ENCODE data around the gene ACMSD. TPM values are rescaled to one million over a fixed set of nuclear protein-coding genes. Genes with fewer than 3 reads are reported as not detected.

ACMSD gene
- total RNA-seq, 1 donor from 2014 or later, result not detected

- H3K27ac ChIP-seq, result no peak overlapping the region
- H3K27me3 ChIP-seq, result no peaks in the 10 kb centered on the region
- intact Hi-C loops (cut with DNase I), result no loop called here
- H3K36me3 ChIP-seq, result peaks cover 72% of the 10 kb centered on the region
- no peaks in the 10 kb centered on the region for H3K4me1 ChIP-seq
- no peak overlapping the region for H3K4me3 ChIP-seq
- no peak for DNase-seq
- TF ChIP-seq CTCF (IDR thresholded peaks at IDR 0.05), result no peak
- H3K9me3 ChIP-seq, result no peaks in the 10 kb centered on the region
- no peak for ATAC-seq
Measured at GRCh38 chr2:134944975-134945374, 106.6 kb downstream of the ACMSD start.

DNA sequence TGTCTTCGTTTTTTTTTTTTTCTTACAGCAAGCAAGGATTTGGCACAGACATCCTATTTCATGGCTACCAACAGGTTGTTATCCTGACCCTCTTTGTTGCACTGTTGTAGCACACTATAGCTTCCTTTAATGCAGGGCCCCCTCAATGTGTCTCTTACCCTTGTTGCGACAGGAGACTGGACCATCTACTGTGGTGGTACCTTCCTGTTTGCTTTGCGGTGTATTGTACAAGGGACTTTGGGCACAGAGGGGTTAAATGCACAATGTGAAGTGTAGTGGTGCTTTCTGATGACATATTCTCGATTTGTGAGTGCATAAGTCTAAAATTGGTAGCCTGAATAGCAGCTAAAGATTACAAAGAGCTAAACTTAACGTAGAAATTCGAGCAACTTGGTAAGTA lies 107.7 kb downstream of the ACMSD start:
- Histone ChIP-seq H3K4me1 (no peaks in the 10 kb centered on the region), H3K36me3 (peaks cover 74% of the 10 kb centered on the region), H3K9me3 (no peaks in the 10 kb centered on the region), H3K27ac (no peak overlapping the region), H3K27me3 (no peaks in the 10 kb centered on the region), H3K4me3 (no peak overlapping the region)
- no peak for TF ChIP-seq CTCF (IDR thresholded peaks at IDR 0.05)
- intact Hi-C loops (cut with DNase I), result no loop called here
- ATAC-seq (no peak), DNase-seq (no peak)

DNA sequence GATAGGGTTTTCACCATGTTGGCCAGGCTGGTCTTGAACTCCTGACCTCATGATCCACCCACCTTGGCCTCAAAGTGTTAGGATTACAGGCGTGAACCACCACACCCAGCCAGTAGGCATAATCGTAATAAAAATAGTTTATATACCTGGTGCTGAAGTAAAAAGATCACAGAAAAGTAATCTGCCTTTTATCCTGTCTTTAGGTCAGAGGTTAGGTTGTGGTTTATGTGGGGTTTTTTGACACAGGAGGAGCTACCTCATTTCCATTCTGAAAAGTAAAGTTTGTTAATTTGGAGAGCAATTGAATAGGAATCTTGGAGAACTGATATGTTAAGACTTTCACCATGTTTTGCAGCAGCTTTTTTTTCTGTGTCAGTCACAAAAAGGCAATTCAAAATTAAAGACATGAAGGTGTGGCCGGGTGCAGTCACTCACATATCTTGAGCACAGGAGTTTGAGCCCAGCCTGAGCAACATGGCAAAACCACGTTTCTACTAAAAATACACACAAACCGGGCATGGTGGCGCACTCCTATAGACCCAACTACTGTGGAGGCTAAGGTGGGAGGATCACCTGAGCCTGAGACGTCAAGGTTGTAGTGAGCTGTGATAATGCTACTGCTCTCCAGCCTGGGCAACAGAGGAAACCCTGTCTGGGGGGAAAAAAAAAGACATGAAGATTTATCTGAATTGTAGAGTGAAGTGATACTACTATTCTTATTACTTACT lies 111.7 kb downstream of the ACMSD start:
- peaks cover 87% of the 10 kb centered on the region for H3K36me3 ChIP-seq
- H3K4me3 ChIP-seq, result no peak overlapping the region
- DNase-seq (no peak), ATAC-seq (no peak)
- TF ChIP-seq CTCF (IDR thresholded peaks at IDR 0.05), result no peak
- no peaks in the 10 kb centered on the region for H3K9me3 ChIP-seq
- H3K27ac ChIP-seq, result no peak overlapping the region
- no peaks in the 10 kb centered on the region for H3K4me1 ChIP-seq
- intact Hi-C loops (cut with DNase I), result no loop called here
- no peaks in the 10 kb centered on the region for H3K27me3 ChIP-seq

GRCh38 chr2:134950886-134951285 lies 112.5 kb downstream of the ACMSD start:
- no peaks in the 10 kb centered on the region for H3K9me3 ChIP-seq

More at GRCh38 chr2:134950886-134951285, 112.5 kb downstream of the ACMSD start:
- Histone ChIP-seq H3K27ac (no peak overlapping the region), H3K27me3 (no peaks in the 10 kb centered on the region), H3K4me3 (no peak overlapping the region), H3K4me1 (no peaks in the 10 kb centered on the region), H3K36me3 (peaks cover 87% of the 10 kb centered on the region)
- intact Hi-C loops (cut with DNase I), result no loop called here
- DNase-seq, result no peak
- no peak for TF ChIP-seq CTCF (IDR thresholded peaks at IDR 0.05)
- ATAC-seq, result no peak

Small RNAs within 50 kb of the gene (microRNA-seq; reads per million reads assigned to microRNA genes)
- gene MIR5590 (ENCODE audit: borderline microRNAs expressed), result not detected

Other genes with a start within 250 kb of the ACMSD start
- gene TMEM163, start 119.6 kb upstream of the ACMSD start, total RNA-seq, result 34.6 TPM
- gene CCNT2, start 80.2 kb downstream of the ACMSD start, total RNA-seq, result 38.7 TPM
- gene MAP3K19, start 208.8 kb downstream of the ACMSD start, total RNA-seq, result not detected
- gene RAB3GAP1, start 213.7 kb downstream of the ACMSD start, total RNA-seq, result 47.8 TPM